ENCODE data around the gene EVPLL.
"Not testable (repeated sequence)": the region's sequence is repeated elsewhere in the genome, so short reads cannot be mapped to it uniquely, and the experiment has no call there.

GRCh38 chr17:18387583-18387982, 10.0 kb downstream of the EVPLL start:
- TF ChIP-seq CTCF, POLR2A (IDR thresholded peaks at IDR 0.05): not testable (repeated sequence)

All from ovary (tissue), 3 donors.